IMR-90 (cell line): ENCODE data around the gene SBF1. TPM values are rescaled to one million over a fixed set of nuclear protein-coding genes. Genes with fewer than 3 reads are reported as not detected.

Experiments
- ATAC-seq: fragments of 200-7000 bp; cut with Tn5 transposase; 2 replicates; pipeline ENCODE4 v1.9.1; 2020; ENCODE audit warnings: low read depth, mild to moderate bottlenecking, moderate library complexity
- BruUV-seq: library from RNA; stranded (reverse); fragments of 400-500 nt; replicated peaks from 2 replicates; lab custom pipeline; 2021; lab: Mats Ljungman, UMichigan
- CTCF ChIA-PET: fragments of 300-600 bp; formaldehyde crosslinking; extraction: SDS; loops from one replicate; lab custom pipeline; 2021; ENCODE audit warnings: antibody characterized with exemption; lab: Yijun Ruan, JAX
- POLR2A ChIA-PET: fragments of 300-600 bp; sonication (Branson Sonifier 250); formaldehyde crosslinking; loops from one replicate; lab custom pipeline; 2022; ENCODE audit warnings: antibody characterized with exemption; ENCODE audit not compliant: unreplicated experiment; lab: Charles Lee
- DNase-seq: peaks from one replicate; pipeline ENCODE4 v3.0.0; 2013
- H2AFZ ChIP-seq: replicated peaks from 2 replicates; pipeline ENCODE3; 2013; ENCODE audit warnings: low read length, mild to moderate bottlenecking; ENCODE audit not compliant: poor library complexity
- H2AK5ac ChIP-seq: 2 replicates; pipeline ENCODE4 v1.6.1; 2013; ENCODE audit warnings: low read depth, low read length, inconsistent platforms
- H2AK9ac ChIP-seq: replicated peaks from 2 replicates; pipeline ENCODE3; 2013; ENCODE audit warnings: mild to moderate bottlenecking, low read depth, low read length, moderate library complexity; ENCODE audit not compliant: poor library complexity
- H2BK120ac ChIP-seq: 2 replicates; pipeline ENCODE4 v1.6.1; 2013; ENCODE audit warnings: low read depth, low read length, inconsistent platforms
- H2BK15ac ChIP-seq: 3 replicates; pipeline ENCODE4 v1.6.1; 2013; ENCODE audit warnings: low read depth, low read length, inconsistent platforms
- H2BK20ac ChIP-seq: 2 replicates; pipeline ENCODE4 v1.6.1; 2013; ENCODE audit warnings: low read depth, mild to moderate bottlenecking, inconsistent platforms, low read length, moderate library complexity
- H2BK5ac ChIP-seq: 2 replicates; pipeline ENCODE4 v1.6.1; 2013; ENCODE audit warnings: mild to moderate bottlenecking, low read depth, low read length, inconsistent platforms; ENCODE audit not compliant: poor library complexity, severe bottlenecking
- H3K14ac ChIP-seq: replicated peaks from 2 replicates; pipeline ENCODE4 v1.6.1; 2013; ENCODE audit warnings: low read depth, low read length, inconsistent platforms
- H3K18ac ChIP-seq: 2 replicates; pipeline ENCODE4 v1.6.1; 2013; ENCODE audit warnings: low read depth, low read length, control low read depth
- H3K23ac ChIP-seq: 2 replicates; pipeline ENCODE4 v1.6.1; 2013; ENCODE audit warnings: low read depth, low read length, inconsistent platforms
- H3K27ac ChIP-seq: 2 replicates; pipeline ENCODE4 v1.5.1; 2013; ENCODE audit warnings: mild to moderate bottlenecking, control low read depth, low read length; ENCODE audit not compliant: insufficient read depth
- H3K27me3 ChIP-seq: 2 replicates; pipeline ENCODE4 v1.6.1; 2013; ENCODE audit warnings: low read length; ENCODE audit not compliant: control insufficient read depth, insufficient read depth
- H3K36me3 ChIP-seq: 2 replicates; pipeline ENCODE4 v1.6.1; 2013; ENCODE audit warnings: low read length, mixed read lengths; ENCODE audit not compliant: control insufficient read depth, insufficient read depth
- H3K4ac ChIP-seq: 2 replicates; pipeline ENCODE4 v1.6.1; 2013; ENCODE audit warnings: low read depth, low read length, inconsistent platforms
- H3K4me1 ChIP-seq: 2 replicates; pipeline ENCODE4 v1.6.1; 2013; ENCODE audit warnings: low read length, mixed read lengths; ENCODE audit not compliant: control insufficient read depth, insufficient read depth
- H3K4me2 ChIP-seq: 2 replicates; pipeline ENCODE4 v1.6.1; 2013; ENCODE audit warnings: low read depth, mild to moderate bottlenecking, control low read depth, low read length, moderate library complexity
- H3K4me3 ChIP-seq: 2 replicates; pipeline ENCODE4 v1.5.1; 2013; ENCODE audit warnings: low read depth, mild to moderate bottlenecking, control low read depth, low read length, moderate library complexity; ENCODE audit not compliant: insufficient read depth
- H3K56ac ChIP-seq: 2 replicates; pipeline ENCODE4 v1.6.1; 2013; ENCODE audit warnings: low read length, inconsistent platforms; ENCODE audit not compliant: insufficient read depth; ENCODE audit errors: extremely low read depth
- H3K79me1 ChIP-seq, 2 experiments: 2 replicates each; pipeline ENCODE4 v1.6.1; 2013; ENCODE audit warnings: low read length in 2 of 2, inconsistent platforms in 1 of 2, low read depth in 1 of 2
- H3K9ac ChIP-seq: 2 replicates; pipeline ENCODE4 v1.6.1; 2013; ENCODE audit warnings: low read depth, low read length, control low read depth
- H3K9me1 ChIP-seq: 2 replicates; pipeline ENCODE4 v1.6.1; 2013; ENCODE audit warnings: low read length, inconsistent platforms; ENCODE audit not compliant: insufficient read depth
- H3K9me3 ChIP-seq: 2 replicates; pipeline ENCODE4 v1.6.1; 2013; ENCODE audit warnings: low read length; ENCODE audit not compliant: control insufficient read depth, insufficient read depth
- H4K20me1 ChIP-seq: 2 replicates; pipeline ENCODE4 v1.6.1; 2013; ENCODE audit warnings: low read length, inconsistent platforms; ENCODE audit not compliant: insufficient read depth
- H4K5ac ChIP-seq: 2 replicates; pipeline ENCODE4 v1.6.1; 2013; ENCODE audit warnings: mild to moderate bottlenecking, low read depth, low read length, control low read depth
- H4K8ac ChIP-seq, 2 experiments: 2 replicates each; pipeline ENCODE4 v1.6.1; 2013; ENCODE audit warnings: low read depth in 2 of 2, low read length in 2 of 2, control low read depth in 1 of 2, inconsistent platforms in 1 of 2
- H4K91ac ChIP-seq: 2 replicates; pipeline ENCODE4 v1.6.1; 2013; ENCODE audit warnings: low read depth, low read length, inconsistent platforms; ENCODE audit not compliant: insufficient read depth
- MAFK ChIP-seq: IDR thresholded peaks from 2 replicates; pipeline ENCODE4 v1.6.1; 2012; ENCODE audit warnings: low read depth, low read length, improper control_type of control experiment
- MAZ ChIP-seq: IDR thresholded peaks from 2 replicates; pipeline ENCODE4 v1.6.1; 2012; ENCODE audit warnings: low read depth, mild to moderate bottlenecking, low read length, improper control_type of control experiment, moderate library complexity, borderline replicate concordance
- RFX5 ChIP-seq: IDR thresholded peaks from 2 replicates; pipeline ENCODE4 v1.8.0; 2012; ENCODE audit warnings: low read depth, mild to moderate bottlenecking, low read length, moderate library complexity
- WGBS, 2 experiments: methylation state at CpG; one replicate each; pipeline versions ENCODE4 v1.1.5 to v1.1.7; 2013; ENCODE audit warnings: missing lambda C conversion rate in 2 of 2; ENCODE audit not compliant: insufficient read length in 1 of 2; ENCODE audit errors: extremely low coverage in 2 of 2; 5-methylcytosine and 5-hydroxymethylcytosine counted together
- dilution Hi-C: fragments of 300-500 bp; cut with HindIII; formaldehyde crosslinking; loops from one replicate; pipeline ENCODE4 v1.14.3; 2018; ENCODE audit warnings: low sequenced_read_pairs; ENCODE audit not compliant: unreplicated experiment
- in situ Hi-C: fragments of 300-500 bp; cut with MboI; formaldehyde crosslinking; loops from 3 replicates; pipeline ENCODE4 v1.14.3; 2019; ENCODE audit warnings: low sequenced_read_pairs, inconsistent platforms, mixed read lengths
- intact Hi-C: fragments of 100-400 bp; cut with micrococcal nuclease; formaldehyde crosslinking; loops from 2 replicates; pipeline ENCODE4 v1.10.0; 2022
- polyA plus RNA-seq, 3 experiments: library from polyadenylated mRNA; depleted of rRNA; stranded (reverse); fragments of >200 nt; gene quantifications; 2 replicates each; pipeline ENCODE4 v1.2.3, GENCODE V29; 2012; ENCODE audit warnings: low replicate concordance in 1 of 3
- total RNA-seq: library from RNA; depleted of rRNA; stranded (reverse); fragments of >200 nt; gene quantifications from 2 replicates; pipeline ENCODE4 v1.2.3, GENCODE V29; 2012
- TF ChIP-seq, protein P1 (sequence below): fragments of 150-350 bp; IDR thresholded peaks from 2 replicates; pipeline ENCODE4 v1.6.1; 2016; ENCODE audit warnings: low read depth, mild to moderate bottlenecking, low read length, moderate library complexity, borderline replicate concordance
- TF ChIP-seq, protein P2 (sequence below): conservative IDR thresholded peaks from 2 replicates; pipeline ENCODE4 v1.5.1; 2012; ENCODE audit warnings: mild to moderate bottlenecking, low read depth, low read length, improper control_type of control experiment

Gene SBF1
- total and polyA plus RNA-seq, 2 of the 4 experiments (the other 2 are of a cell fraction) = 21.5 to 33.2 TPM

- Histone ChIP-seq H3K4me2 (no peak overlapping the region), H2BK5ac (no peak overlapping the region), H4K8ac (no peak overlapping the region), H2AK9ac (no peak overlapping the region), H4K5ac (no peak overlapping the region), H3K9me1 (0 out of 2 replicates have a peak, but pooled peaks cover 5% of the 10 kb centered on the region), H3K9ac (no peak overlapping the region), H2AFZ (no peak overlapping the region), H3K56ac (no peak overlapping the region), H2BK20ac (no peak overlapping the region), H3K14ac (no peak overlapping the region), H2AK5ac (no peak overlapping the region), H3K18ac (no peak overlapping the region), H3K27ac (no peak overlapping the region), H4K91ac (no peak overlapping the region), H3K4ac (no peak overlapping the region), H3K4me3 (no peak overlapping the region), H4K20me1 (peaks cover 11% of the 10 kb centered on the region), H3K9me3 (no peaks in the 10 kb centered on the region), H3K36me3 (peaks cover 26% of the 10 kb centered on the region), H3K79me1 (peaks cover 10 to 39% of the 10 kb centered on the region in 2 experiments), H3K4me1 (peaks cover 3% of the 10 kb centered on the region; the same call in 1 of the 2 replicates), H3K27me3 (no peaks in the 10 kb centered on the region), H2BK15ac (no peak overlapping the region), H3K23ac (no peak overlapping the region), H2BK120ac (no peak overlapping the region)
- intact Hi-C loops = no loop called here
- dilution Hi-C loops = no loop called here
- TF ChIP-seq, protein P1, sequence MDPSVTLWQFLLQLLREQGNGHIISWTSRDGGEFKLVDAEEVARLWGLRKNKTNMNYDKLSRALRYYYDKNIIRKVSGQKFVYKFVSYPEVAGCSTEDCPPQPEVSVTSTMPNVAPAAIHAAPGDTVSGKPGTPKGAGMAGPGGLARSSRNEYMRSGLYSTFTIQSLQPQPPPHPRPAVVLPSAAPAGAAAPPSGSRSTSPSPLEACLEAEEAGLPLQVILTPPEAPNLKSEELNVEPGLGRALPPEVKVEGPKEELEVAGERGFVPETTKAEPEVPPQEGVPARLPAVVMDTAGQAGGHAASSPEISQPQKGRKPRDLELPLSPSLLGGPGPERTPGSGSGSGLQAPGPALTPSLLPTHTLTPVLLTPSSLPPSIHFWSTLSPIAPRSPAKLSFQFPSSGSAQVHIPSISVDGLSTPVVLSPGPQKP = no peak
- TF ChIP-seq RFX5 = no peak
- no peak for TF ChIP-seq MAZ
- TF ChIP-seq, protein P2, sequence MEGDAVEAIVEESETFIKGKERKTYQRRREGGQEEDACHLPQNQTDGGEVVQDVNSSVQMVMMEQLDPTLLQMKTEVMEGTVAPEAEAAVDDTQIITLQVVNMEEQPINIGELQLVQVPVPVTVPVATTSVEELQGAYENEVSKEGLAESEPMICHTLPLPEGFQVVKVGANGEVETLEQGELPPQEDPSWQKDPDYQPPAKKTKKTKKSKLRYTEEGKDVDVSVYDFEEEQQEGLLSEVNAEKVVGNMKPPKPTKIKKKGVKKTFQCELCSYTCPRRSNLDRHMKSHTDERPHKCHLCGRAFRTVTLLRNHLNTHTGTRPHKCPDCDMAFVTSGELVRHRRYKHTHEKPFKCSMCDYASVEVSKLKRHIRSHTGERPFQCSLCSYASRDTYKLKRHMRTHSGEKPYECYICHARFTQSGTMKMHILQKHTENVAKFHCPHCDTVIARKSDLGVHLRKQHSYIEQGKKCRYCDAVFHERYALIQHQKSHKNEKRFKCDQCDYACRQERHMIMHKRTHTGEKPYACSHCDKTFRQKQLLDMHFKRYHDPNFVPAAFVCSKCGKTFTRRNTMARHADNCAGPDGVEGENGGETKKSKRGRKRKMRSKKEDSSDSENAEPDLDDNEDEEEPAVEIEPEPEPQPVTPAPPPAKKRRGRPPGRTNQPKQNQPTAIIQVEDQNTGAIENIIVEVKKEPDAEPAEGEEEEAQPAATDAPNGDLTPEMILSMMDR = no peak
- no peak for TF ChIP-seq MAFK
- no peak for ATAC-seq
- no TSS peak for BruUV-seq
- DNase-seq = no peak
- in situ Hi-C loops = no loop called here
- ChIA-PET CTCF (no interaction called here), POLR2A (no interaction called here)
- WGBS, 2 experiments = 98% methylated on average over 17 of the region's 25 CpGs; no CpG with 5 or more reads in 1 of the 2 experiments
These were observed 68.2 kb downstream of the SBF1 start for GRCh38 chr22:50406416-50407170.
